ENCODE data around the gene RNF123. TPM values are rescaled to one million over a fixed set of nuclear protein-coding genes. Genes with fewer than 3 reads are reported as not detected.

The RNF123 gene
- total and polyA plus RNA-seq, 2 donors (not counting 1 experiment from before 2014, with no cell fraction given) = 51.8 to 69.0 TPM

DNA sequence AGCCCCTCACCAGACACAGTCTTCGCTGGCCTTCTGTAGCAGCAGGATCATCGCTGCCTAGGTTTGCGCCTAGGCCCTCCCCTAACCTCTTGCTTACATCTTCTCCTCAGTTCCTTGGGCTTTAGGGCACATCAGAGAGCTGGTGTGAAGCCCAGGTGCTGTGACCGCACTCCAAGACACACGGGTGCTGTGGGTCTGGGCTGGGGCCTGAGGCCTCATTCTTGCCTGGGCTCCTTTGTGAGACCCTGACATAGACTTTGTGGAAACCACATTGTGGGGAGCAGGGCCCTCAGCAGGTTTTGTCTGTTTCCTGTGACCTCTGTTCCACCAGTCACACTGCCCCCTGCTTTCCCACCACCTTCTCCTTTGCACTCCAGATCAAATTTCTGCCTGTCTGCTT lies 22.1 kb downstream of the RNF123 start:
- Histone ChIP-seq H3K9ac (ENCODE audit: low read length) (no peak overlapping the region), H3K9me3 (ENCODE audit: control extremely low read depth in 1 of 3, control insufficient read depth in 2 of 3, insufficient read depth in 1 of 3, low read length in 2 of 3) (no peaks in the 10 kb centered on the region), H3K4me2 (replicated peaks; ENCODE audit: low read depth, low read length, poor library complexity, severe bottlenecking) (no peak overlapping the region), H3K27me3 (replicated peaks in 1 of 4; ENCODE audit: control extremely low read depth in 1 of 4, control insufficient read depth in 3 of 4, insufficient read depth in 4 of 4, low read length in 3 of 4) (no peaks in the 10 kb centered on the region), H3K4me3 (ENCODE audit: control extremely low read depth in 1 of 5, extremely low read depth in 1 of 5, insufficient read depth in 1 of 5, low read depth in 2 of 5, low read length in 4 of 5) (no peak overlapping the region), H3K36me3 (replicated peaks in 1 of 2; ENCODE audit: control extremely low read depth in 1 of 2, control insufficient read depth in 1 of 2, extremely low read depth in 1 of 2, insufficient read depth in 2 of 2, low read length in 1 of 2) (peaks cover 0 to 8% of the 10 kb centered on the region in 2 experiments), H4K20me1 (ENCODE audit: control insufficient read depth, insufficient read depth, low read length, poor library complexity, severe bottlenecking) (no peaks in the 10 kb centered on the region), H2AFZ (ENCODE audit: insufficient read depth, low read depth, low read length, poor library complexity, severe bottlenecking) (no peak overlapping the region), H3K27ac (ENCODE audit: low read length in 2 of 2) (no peak overlapping the region), H3K79me2 (ENCODE audit: control insufficient read depth, insufficient read depth, low read length) (no peaks in the 10 kb centered on the region), H3K4me1 (ENCODE audit: control insufficient read depth in 2 of 2, insufficient read depth in 2 of 2, low read length in 2 of 2) (peaks cover 0 to 8% of the 10 kb centered on the region in 2 donors)
- CTCF ChIA-PET = interaction anchor here (1.3 kb wide), 1 partner anchor 94 kb away, joined by 3 read pairs; no protein-coding TSS in a partner anchor
- intact Hi-C loops (cut with micrococcal nuclease) = no loop called here
- Mint-ChIP-seq H3K9me3 (ENCODE audit: insufficient read depth) (no peaks in the 10 kb centered on the region), H3K4me1 (peaks cover 3% of the 10 kb centered on the region), H3K27ac (no peak overlapping the region), H3K27me3 (no peaks in the 10 kb centered on the region), H3K4me3 (no peak overlapping the region)
- DNase-seq = no peak
- TF ChIP-seq, protein P1, sequence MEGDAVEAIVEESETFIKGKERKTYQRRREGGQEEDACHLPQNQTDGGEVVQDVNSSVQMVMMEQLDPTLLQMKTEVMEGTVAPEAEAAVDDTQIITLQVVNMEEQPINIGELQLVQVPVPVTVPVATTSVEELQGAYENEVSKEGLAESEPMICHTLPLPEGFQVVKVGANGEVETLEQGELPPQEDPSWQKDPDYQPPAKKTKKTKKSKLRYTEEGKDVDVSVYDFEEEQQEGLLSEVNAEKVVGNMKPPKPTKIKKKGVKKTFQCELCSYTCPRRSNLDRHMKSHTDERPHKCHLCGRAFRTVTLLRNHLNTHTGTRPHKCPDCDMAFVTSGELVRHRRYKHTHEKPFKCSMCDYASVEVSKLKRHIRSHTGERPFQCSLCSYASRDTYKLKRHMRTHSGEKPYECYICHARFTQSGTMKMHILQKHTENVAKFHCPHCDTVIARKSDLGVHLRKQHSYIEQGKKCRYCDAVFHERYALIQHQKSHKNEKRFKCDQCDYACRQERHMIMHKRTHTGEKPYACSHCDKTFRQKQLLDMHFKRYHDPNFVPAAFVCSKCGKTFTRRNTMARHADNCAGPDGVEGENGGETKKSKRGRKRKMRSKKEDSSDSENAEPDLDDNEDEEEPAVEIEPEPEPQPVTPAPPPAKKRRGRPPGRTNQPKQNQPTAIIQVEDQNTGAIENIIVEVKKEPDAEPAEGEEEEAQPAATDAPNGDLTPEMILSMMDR (IDR thresholded peaks at IDR 0.05) = no peak
- no peak for TF ChIP-seq EZH2 (IDR thresholded peaks at IDR 0.05; ENCODE audit: borderline replicate concordance, insufficient read depth, low read depth, low read length, poor library complexity, severe bottlenecking)
- POLR2A ChIA-PET = interaction anchor here (0.6 kb wide), 1 partner anchor 524 kb away, joined by 3 read pairs; the partner anchor contains the start of gene GNAI2
- ATAC-seq (ENCODE audit: low read depth) = no peak
- WGBS (ENCODE audit: insufficient coverage) = 35% methylated on average over 5 of the region's 5 CpGs

DNA sequence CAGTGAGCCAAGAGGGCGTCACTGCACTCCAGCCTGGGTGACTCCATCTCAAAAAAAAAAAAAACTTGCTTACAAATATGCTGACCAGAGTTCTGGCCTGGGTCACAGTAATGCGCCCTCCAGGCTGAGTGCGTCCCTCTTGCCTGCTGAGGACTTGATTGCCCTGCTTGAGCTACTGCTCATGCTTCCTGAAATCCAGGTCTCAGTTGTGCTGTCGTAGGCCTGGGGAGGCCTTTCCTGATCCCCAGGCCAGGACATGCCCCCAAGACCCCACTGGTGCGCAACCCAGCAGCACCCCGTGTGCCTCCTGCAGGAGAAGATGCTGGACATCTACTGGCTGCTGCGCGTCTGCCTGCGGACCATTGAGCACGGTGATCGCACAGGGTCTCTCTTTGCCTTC lies 22.8 kb downstream of the RNF123 start:
- peaks cover 3% of the 10 kb centered on the region for H3K4me1 Mint-ChIP-seq
- no peaks in the 10 kb centered on the region for H3K9me3 Mint-ChIP-seq (ENCODE audit: insufficient read depth)
- Histone ChIP-seq H4K20me1 (ENCODE audit: control insufficient read depth, insufficient read depth, low read length, poor library complexity, severe bottlenecking) (no peaks in the 10 kb centered on the region), H3K9me3 (ENCODE audit: control extremely low read depth in 1 of 3, control insufficient read depth in 2 of 3, insufficient read depth in 1 of 3, low read length in 2 of 3) (no peaks in the 10 kb centered on the region), H3K79me2 (ENCODE audit: control insufficient read depth, insufficient read depth, low read length) (no peaks in the 10 kb centered on the region), H3K4me2 (replicated peaks; ENCODE audit: low read depth, low read length, poor library complexity, severe bottlenecking) (no peak overlapping the region), H3K27ac (ENCODE audit: low read length in 2 of 2) (no peak overlapping the region), H2AFZ (ENCODE audit: insufficient read depth, low read depth, low read length, poor library complexity, severe bottlenecking) (no peak overlapping the region), H3K4me1 (ENCODE audit: control insufficient read depth in 2 of 2, insufficient read depth in 2 of 2, low read length in 2 of 2) (peaks cover 0 to 8% of the 10 kb centered on the region in 2 donors), H3K36me3 (replicated peaks in 1 of 2; ENCODE audit: control extremely low read depth in 1 of 2, control insufficient read depth in 1 of 2, extremely low read depth in 1 of 2, insufficient read depth in 2 of 2, low read length in 1 of 2) (peaks cover 0 to 5% of the 10 kb centered on the region in 2 experiments), H3K9ac (ENCODE audit: low read length) (no peak overlapping the region), H3K27me3 (replicated peaks in 1 of 4; ENCODE audit: control extremely low read depth in 1 of 4, control insufficient read depth in 3 of 4, insufficient read depth in 4 of 4, low read length in 3 of 4) (no peaks in the 10 kb centered on the region), H3K4me3 (ENCODE audit: control extremely low read depth in 1 of 5, extremely low read depth in 1 of 5, insufficient read depth in 1 of 5, low read depth in 2 of 5, low read length in 4 of 5) (no peak overlapping the region)
- 98% methylated on average over 10 of the region's 11 CpGs for WGBS (ENCODE audit: insufficient coverage)
- ChIA-PET POLR2A (no interaction called here), CTCF (no interaction called here)
- DNase-seq (peak; percentile 15), ATAC-seq (ENCODE audit: low read depth) (no peak)
- no peak overlapping the region for H3K4me3 Mint-ChIP-seq
- intact Hi-C loops (cut with micrococcal nuclease) = no loop called here
- H3K27ac Mint-ChIP-seq = no peak overlapping the region
- no peaks in the 10 kb centered on the region for H3K27me3 Mint-ChIP-seq
- TF ChIP-seq, protein P1 (IDR thresholded peaks at IDR 0.05) = no peak
